Small intestine (tissue), 7 donors: ENCODE data around the gene F10. TPM values are rescaled to one million over a fixed set of nuclear protein-coding genes. Genes with fewer than 3 reads are reported as not detected.

Experiments used
- DNase-seq, 2 donors: peaks; one replicate each; pipeline versions ENCODE4 v3.0.0 to v3.0.0-alpha.2; 2013
- FAIRE-seq: peaks from 2 replicates; lab custom pipeline; 2012; peaks lifted over from hg19 to GRCh38; lab: Jason Lieb, UNC
- H3K27ac ChIP-seq, 3 donors: one replicate each; pipeline ENCODE4 v1.5.1; 2013; ENCODE audit warnings: low read length in 2 of 3, mild to moderate bottlenecking in 2 of 3, control low read depth in 1 of 3, inconsistent platforms in 1 of 3, low read depth in 1 of 3, moderate library complexity in 1 of 3
- H3K27me3 ChIP-seq, 3 donors: one replicate each; pipeline ENCODE4 v1.6.1; 2013; ENCODE audit warnings: low read length in 3 of 3, inconsistent platforms in 1 of 3; ENCODE audit not compliant: control insufficient read depth in 3 of 3, insufficient read depth in 3 of 3
- H3K36me3 ChIP-seq, 3 donors: one replicate each; pipeline ENCODE4 v1.6.1; 2013; ENCODE audit warnings: low read length in 3 of 3, inconsistent platforms in 1 of 3, low read depth in 1 of 3, mild to moderate bottlenecking in 1 of 3, moderate library complexity in 1 of 3; ENCODE audit not compliant: control insufficient read depth in 3 of 3, insufficient read depth in 2 of 3
- H3K4me1 ChIP-seq, 3 donors: one replicate each; pipeline ENCODE4 v1.6.1; 2013; ENCODE audit warnings: low read length in 2 of 3, inconsistent platforms in 1 of 3, low read depth in 1 of 3, mild to moderate bottlenecking in 1 of 3, moderate library complexity in 1 of 3; ENCODE audit not compliant: control insufficient read depth in 3 of 3, insufficient read depth in 2 of 3
- H3K4me3 ChIP-seq, 3 donors: one replicate each; pipeline ENCODE4 v1.5.1; 2013; ENCODE audit warnings: low read length in 3 of 3, control low read depth in 1 of 3, inconsistent platforms in 1 of 3, low read depth in 1 of 3, mild to moderate bottlenecking in 1 of 3, moderate library complexity in 1 of 3
- H3K9me3 ChIP-seq, 2 donors: one replicate each; pipeline ENCODE4 v1.6.1; 2013; ENCODE audit warnings: low read depth in 1 of 2, low read length in 1 of 2; ENCODE audit not compliant: control insufficient read depth in 2 of 2, insufficient read depth in 1 of 2
- WGBS, 3 donors: extraction: QIAGEN DNeasy Blood & Tissue Kit; methylation state at CpG; one replicate each; pipeline ENCODE4 v1.1.7; 2013; 5-methylcytosine and 5-hydroxymethylcytosine counted together
- polyA plus RNA-seq, 4 donors: library from polyadenylated mRNA; stranded (reverse) in 3 of 4; unstranded in 1 of 4; fragments of 200-250 nt in 3 of 4; fragments of 120-200 nt in 1 of 4; gene quantifications; one replicate each; pipeline versions ENCODE4 v1.2.1 to v1.2.3, GENCODE V29; 2013
- donor health status: healthy with polysubstance abuse.
- donor health status: control.
- donor health status: control.
- donor health status: Bipolar disorder and iron deficiency.
- donor health status: healthy.

The F10 gene
- polyA plus RNA-seq, 4 donors, result 7.7 to 148 (median 12.3) TPM

GRCh38 chr13:113152984-113153809, 30.6 kb downstream of the F10 start:
- no peaks in the 10 kb centered on the region for H3K9me3 ChIP-seq
- WGBS, 3 donors, result 6 to 14% (median 12%) methylated on average over 56 to 60 of the region's 60 CpGs
- H3K4me1 ChIP-seq, result peaks cover 0 to 20% (median 0%) of the 10 kb centered on the region in 3 donors

GRCh38 chr13:113153810-113154748, 31.5 kb downstream of the F10 start:
- no peaks in the 10 kb centered on the region for H3K9me3 ChIP-seq
- peaks cover 0 to 9% (median 0%) of the 10 kb centered on the region in 3 donors for H3K27me3 ChIP-seq
- DNase-seq, result peak; percentile 61 to 71
- H3K27ac ChIP-seq, result peak overlapping the region in 1 of 3 donors; percentile 71
- FAIRE-seq, result no peak
- peaks cover 0 to 25% (median 0%) of the 10 kb centered on the region in 3 donors for H3K4me1 ChIP-seq
- peaks cover 0 to 11% (median 0%) of the 10 kb centered on the region in 3 donors for H3K36me3 ChIP-seq
- H3K4me3 ChIP-seq, result peak overlapping the region; percentile 19 to 59 (median 48)
- WGBS, 3 donors, result 3 to 5% (median 4%) methylated on average over 25 to 44 of the region's 76 CpGs

More at GRCh38 chr13:113152984-113153809, 30.6 kb downstream of the F10 start:
- H3K27me3 ChIP-seq, result peaks cover 0 to 9% (median 0%) of the 10 kb centered on the region in 3 donors
- FAIRE-seq, result no peak
- peak overlapping the region; percentile 19 to 59 (median 48) for H3K4me3 ChIP-seq
- H3K27ac ChIP-seq, result peak overlapping the region; percentile 58 to 83 (median 71)
- H3K36me3 ChIP-seq, result peaks cover 0 to 17% (median 0%) of the 10 kb centered on the region in 3 donors
- DNase-seq, result peak; percentile 28 to 75

- H3K4me1 ChIP-seq, result peaks cover 0 to 25% (median 0%) of the 10 kb centered on the region in 3 donors
- DNase-seq, result no peak
- H3K36me3 ChIP-seq, result peaks cover 0 to under 1% (median 0%) of the 10 kb centered on the region in 3 donors
- H3K27me3 ChIP-seq, result peaks cover 0 to 9% (median 0%) of the 10 kb centered on the region in 3 donors
- FAIRE-seq, result no peak
- 86 to 93% (median 92%) methylated on average over 3 of the region's 3 CpGs for WGBS, 3 donors
- H3K27ac ChIP-seq, result no peak overlapping the region
- H3K9me3 ChIP-seq, result no peaks in the 10 kb centered on the region
- no peak overlapping the region for H3K4me3 ChIP-seq
Measured at GRCh38 chr13:113155201-113155600, 32.6 kb downstream of the F10 start.

- no peak for FAIRE-seq
- WGBS, 3 donors, result 92 to 96% (median 92%) methylated on average over 9 of the region's 9 CpGs
- Histone ChIP-seq H3K4me1 (peaks cover 0 to 25% (median 0%) of the 10 kb centered on the region in 3 donors), H3K9me3 (no peaks in the 10 kb centered on the region), H3K27ac (no peak overlapping the region), H3K36me3 (no peaks in the 10 kb centered on the region), H3K27me3 (peaks cover 0 to 12% (median 0%) of the 10 kb centered on the region in 3 donors), H3K4me3 (no peak overlapping the region)
- DNase-seq, result no peak
Measured at GRCh38 chr13:113155982-113156655, 33.5 kb downstream of the F10 start.

- Histone ChIP-seq H3K4me1 (peaks cover 0 to 20% (median 0%) of the 10 kb centered on the region in 3 donors), H3K36me3 (no peaks in the 10 kb centered on the region), H3K9me3 (no peaks in the 10 kb centered on the region), H3K27me3 (peaks cover 0 to 11% (median 0%) of the 10 kb centered on the region in 3 donors), H3K4me3 (no peak overlapping the region), H3K27ac (no peak overlapping the region)
- WGBS, 3 donors, result 74 to 79% (median 77%) methylated on average over 12 of the region's 12 CpGs
- no peak for FAIRE-seq
- DNase-seq, result no peak
Measured at GRCh38 chr13:113157206-113157928, 34.8 kb downstream of the F10 start.

- Histone ChIP-seq H3K27me3 (peaks cover 0 to 16% (median 4%) of the 10 kb centered on the region in 3 donors), H3K36me3 (no peaks in the 10 kb centered on the region), H3K27ac (no peak within 1 kb of the TSS), H3K9me3 (no peaks in the 10 kb centered on the region), H3K4me3 (no peak within 1 kb of the TSS), H3K4me1 (peaks cover 0 to 17% (median 0%) of the 10 kb centered on the region in 3 donors)
- DNase-seq (peak; percentile 50 to 64), FAIRE-seq (no peak)
- 25 to 50% (median 34%) methylated on average over 16 of the region's 16 CpGs for WGBS, 3 donors
Measured at GRCh38 chr13:113157929-113158747, 35.5 kb downstream of the F10 start, which contains the start of gene PROZ. Gene PROZ (plus strand): TSS chr13:113158648. CDS start chr13:113158661, 13 bp downstream.

GRCh38 chr13:113158946-113159345, 36.3 kb downstream of the F10 start:
- DNase-seq (no peak), FAIRE-seq (no peak)
- Histone ChIP-seq H3K36me3 (no peaks in the 10 kb centered on the region), H3K9me3 (no peaks in the 10 kb centered on the region), H3K4me1 (peaks cover 0 to 13% (median 0%) of the 10 kb centered on the region in 3 donors), H3K27me3 (peaks cover 0 to 22% (median 8%) of the 10 kb centered on the region in 3 donors), H3K4me3 (no peak overlapping the region), H3K27ac (no peak overlapping the region)
- WGBS, 3 donors, result 72 to 78% (median 76%) methylated on average over 7 of the region's 7 CpGs
